ENCODE results near the gene PCNX3. TPM values are rescaled to one million over a fixed set of nuclear protein-coding genes. Genes with fewer than 3 reads are reported as not detected.

Gene PCNX3
- total and polyA plus RNA-seq, 12 donors: 9.0 to 45.0 (median 33.4) TPM

DNA sequence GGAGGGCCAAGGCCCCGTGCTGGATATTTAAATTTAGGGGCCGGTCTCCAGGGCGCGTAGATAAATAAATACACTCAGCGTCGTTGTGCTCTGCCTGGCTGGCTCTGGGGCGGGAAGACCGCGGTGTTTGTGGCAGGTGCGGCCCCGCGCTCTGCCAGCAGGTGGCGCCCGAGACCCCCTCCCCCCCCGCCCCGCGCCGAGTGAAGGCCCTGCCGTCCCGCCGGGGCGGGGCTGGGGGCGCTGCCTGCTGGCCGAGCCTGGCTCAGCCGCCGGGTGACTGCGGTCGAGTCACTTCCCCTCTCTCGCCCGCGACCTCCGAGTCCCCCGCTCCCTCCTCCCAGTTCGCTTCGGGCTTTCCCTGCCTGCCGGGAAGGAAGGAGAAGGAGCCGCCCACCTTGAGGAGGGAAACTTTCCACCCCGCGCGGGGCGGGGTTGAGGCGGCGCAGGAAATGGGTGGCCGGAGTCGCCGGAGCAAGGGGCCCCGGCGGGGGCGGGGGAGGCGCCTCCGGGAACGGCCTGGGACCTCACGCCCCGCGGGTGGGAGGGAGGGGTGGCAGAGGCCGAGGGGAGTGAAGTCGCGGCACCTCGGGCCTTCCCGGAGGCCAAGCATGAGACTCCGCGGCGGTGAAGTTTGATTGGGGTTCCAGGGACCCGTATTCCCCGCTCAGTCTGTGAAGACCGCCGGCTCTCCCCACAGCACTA is 41.3 kb upstream of the PCNX3 start:
- peak; percentile 89 to 97 (median 93) for DNase-seq
- Histone ChIP-seq H3K27ac (peak overlapping the region in 4 of 5 donors; percentile 67 to 96 (median 82)), H3K9me3 (replicated peaks in 1 of 3) (no peaks in the 10 kb centered on the region), H3K4me3 (peak overlapping the region in 2 of 4 donors; percentile 24 to 63), H3K4me1 (replicated peaks in 1 of 2) (peaks cover 44 to 59% of the 10 kb centered on the region in 2 donors), H3K27me3 (no peaks in the 10 kb centered on the region), H3K36me3 (replicated peaks in 1 of 2) (peaks cover 0 to 3% of the 10 kb centered on the region in 2 donors)
- WGBS, 4 donors: 1 to 10% (median 1%) methylated on average over 2 to 66 of the region's 67 CpGs; no CpG with 5 or more reads in 1 of the 4 donors
- intact Hi-C loops (cut with DNase I): loop anchor here in 1 of 2 donors (5.0 kb wide), 1 partner anchor 38 kb away; the partner anchor contains the start of gene MAP3K11
- TF ChIP-seq POLR2A (IDR thresholded peaks at IDR 0.05) (no peak), CTCF (IDR thresholded peaks at IDR 0.05) (peak; percentile 38 to 98 (median 80))

- H3K36me3 ChIP-seq (replicated peaks in 1 of 2): peaks cover 0 to 9% of the 10 kb centered on the region in 2 donors
- TF ChIP-seq POLR2A (IDR thresholded peaks at IDR 0.05) (no peak), CTCF (IDR thresholded peaks at IDR 0.05) (no peak)
- intact Hi-C loops (cut with DNase I): loop anchor here in 1 of 2 donors (5.0 kb wide), 1 partner anchor 37 kb away; the partner anchor contains the start of gene MAP3K11
- 15 to 60% (median 26%) methylated on average over 4 to 28 of the region's 28 CpGs for WGBS, 4 donors
- H3K9me3 ChIP-seq (replicated peaks in 1 of 3): no peaks in the 10 kb centered on the region
- peak in 4 of 7 donors; percentile 45 to 80 (median 58) for DNase-seq
- peak overlapping the region in 2 of 4 donors; percentile 24 to 63 for H3K4me3 ChIP-seq
- peak overlapping the region in 4 of 5 donors; percentile 67 to 96 (median 82) for H3K27ac ChIP-seq
- H3K27me3 ChIP-seq: no peaks in the 10 kb centered on the region
- H3K4me1 ChIP-seq (replicated peaks in 1 of 2): peaks cover 41 to 57% of the 10 kb centered on the region in 2 donors
Measured at GRCh38 chr11:65574811-65575567, 40.6 kb upstream of the PCNX3 start.

GRCh38 chr11:65575568-65576231 is 39.9 kb upstream of the PCNX3 start, which contains the start of gene EHBP1L1:
TSS of gene EHBP1L1 (plus strand) at chr11:65576053. CDS start at chr11:65576303, 250 bp downstream.
- peak; percentile 60 to 76 (median 66) for DNase-seq
- 0 to 2% (median 1%) methylated on average over 4 to 69 of the region's 69 CpGs for WGBS, 4 donors
- TF ChIP-seq CTCF (IDR thresholded peaks at IDR 0.05): no peak
- peak within 1 kb of the TSS; percentile 16 to 63 (median 26) for H3K4me3 ChIP-seq
- no peaks in the 10 kb centered on the region for H3K27me3 ChIP-seq
- no peaks in the 10 kb centered on the region for H3K9me3 ChIP-seq (replicated peaks in 1 of 3)
- H3K27ac ChIP-seq: peak within 1 kb of the TSS; percentile 11 to 96 (median 79)
- peaks cover 0 to 16% of the 10 kb centered on the region in 2 donors for H3K36me3 ChIP-seq (replicated peaks in 1 of 2)
- H3K4me1 ChIP-seq (replicated peaks in 1 of 2): peaks cover 39 to 57% of the 10 kb centered on the region in 2 donors
- intact Hi-C loops (cut with DNase I): no loop called here
